Panc1 (cell line): ENCODE results near the gene AFF2.

Source experiments
- POLR2AphosphoS5 ChIP-seq: IDR thresholded peaks from 2 replicates; pipeline ENCODE4 v1.6.1; 2012; ENCODE audit warnings: mild to moderate bottlenecking, low read depth, low read length, moderate library complexity
- SIN3A ChIP-seq: IDR thresholded peaks from 2 replicates; pipeline ENCODE4 v1.6.1; 2012; ENCODE audit warnings: low read depth, mild to moderate bottlenecking, low read length, moderate library complexity, borderline replicate concordance; ENCODE audit not compliant: insufficient read depth
- TCF7L2 ChIP-seq: IDR thresholded peaks from 2 replicates; pipeline ENCODE4 v1.6.1; 2011; ENCODE audit warnings: mild to moderate bottlenecking, low read depth, low read length, inconsistent platforms
- TF ChIP-seq, protein P1 (sequence below): fragments of 450-650 bp; IDR thresholded peaks from 2 replicates; pipeline ENCODE4 v1.5.1; 2017; ENCODE audit warnings: mild to moderate bottlenecking
- TF ChIP-seq, protein P2 (sequence below), 2 experiments: IDR thresholded peaks; 2 replicates each; pipeline ENCODE4 v1.6.1; 2011 to 2012; ENCODE audit warnings: low read depth in 2 of 2, control low read depth in 1 of 2, low read length in 1 of 2, mild to moderate bottlenecking in 1 of 2, moderate library complexity in 1 of 2; ENCODE audit not compliant: insufficient read depth in 1 of 2

DNA sequence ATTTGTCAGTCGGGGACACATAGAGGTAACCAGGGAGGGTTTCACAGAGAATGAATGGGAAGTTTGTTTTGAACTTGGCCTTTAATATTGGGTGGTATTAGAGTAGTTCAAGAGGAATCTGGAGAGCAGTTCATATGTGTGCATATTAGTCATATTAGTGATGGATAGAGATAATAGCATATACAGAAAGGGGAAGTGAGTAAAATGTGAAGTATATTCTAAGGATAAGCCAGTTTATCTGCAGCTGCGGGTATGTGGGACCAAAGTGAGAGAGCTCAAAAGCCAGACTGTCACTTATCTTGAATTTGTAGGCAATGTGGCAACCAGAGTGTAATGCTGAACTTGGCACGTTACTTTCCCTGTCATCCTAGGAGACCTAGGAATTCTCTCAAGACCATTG lies 169.9 kb downstream of the AFF2 start:
- TF ChIP-seq POLR2AphosphoS5 (no peak), SIN3A (no peak), TCF7L2 (no peak)
- TF ChIP-seq, protein P1, sequence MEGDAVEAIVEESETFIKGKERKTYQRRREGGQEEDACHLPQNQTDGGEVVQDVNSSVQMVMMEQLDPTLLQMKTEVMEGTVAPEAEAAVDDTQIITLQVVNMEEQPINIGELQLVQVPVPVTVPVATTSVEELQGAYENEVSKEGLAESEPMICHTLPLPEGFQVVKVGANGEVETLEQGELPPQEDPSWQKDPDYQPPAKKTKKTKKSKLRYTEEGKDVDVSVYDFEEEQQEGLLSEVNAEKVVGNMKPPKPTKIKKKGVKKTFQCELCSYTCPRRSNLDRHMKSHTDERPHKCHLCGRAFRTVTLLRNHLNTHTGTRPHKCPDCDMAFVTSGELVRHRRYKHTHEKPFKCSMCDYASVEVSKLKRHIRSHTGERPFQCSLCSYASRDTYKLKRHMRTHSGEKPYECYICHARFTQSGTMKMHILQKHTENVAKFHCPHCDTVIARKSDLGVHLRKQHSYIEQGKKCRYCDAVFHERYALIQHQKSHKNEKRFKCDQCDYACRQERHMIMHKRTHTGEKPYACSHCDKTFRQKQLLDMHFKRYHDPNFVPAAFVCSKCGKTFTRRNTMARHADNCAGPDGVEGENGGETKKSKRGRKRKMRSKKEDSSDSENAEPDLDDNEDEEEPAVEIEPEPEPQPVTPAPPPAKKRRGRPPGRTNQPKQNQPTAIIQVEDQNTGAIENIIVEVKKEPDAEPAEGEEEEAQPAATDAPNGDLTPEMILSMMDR: no peak
- TF ChIP-seq, protein P2, sequence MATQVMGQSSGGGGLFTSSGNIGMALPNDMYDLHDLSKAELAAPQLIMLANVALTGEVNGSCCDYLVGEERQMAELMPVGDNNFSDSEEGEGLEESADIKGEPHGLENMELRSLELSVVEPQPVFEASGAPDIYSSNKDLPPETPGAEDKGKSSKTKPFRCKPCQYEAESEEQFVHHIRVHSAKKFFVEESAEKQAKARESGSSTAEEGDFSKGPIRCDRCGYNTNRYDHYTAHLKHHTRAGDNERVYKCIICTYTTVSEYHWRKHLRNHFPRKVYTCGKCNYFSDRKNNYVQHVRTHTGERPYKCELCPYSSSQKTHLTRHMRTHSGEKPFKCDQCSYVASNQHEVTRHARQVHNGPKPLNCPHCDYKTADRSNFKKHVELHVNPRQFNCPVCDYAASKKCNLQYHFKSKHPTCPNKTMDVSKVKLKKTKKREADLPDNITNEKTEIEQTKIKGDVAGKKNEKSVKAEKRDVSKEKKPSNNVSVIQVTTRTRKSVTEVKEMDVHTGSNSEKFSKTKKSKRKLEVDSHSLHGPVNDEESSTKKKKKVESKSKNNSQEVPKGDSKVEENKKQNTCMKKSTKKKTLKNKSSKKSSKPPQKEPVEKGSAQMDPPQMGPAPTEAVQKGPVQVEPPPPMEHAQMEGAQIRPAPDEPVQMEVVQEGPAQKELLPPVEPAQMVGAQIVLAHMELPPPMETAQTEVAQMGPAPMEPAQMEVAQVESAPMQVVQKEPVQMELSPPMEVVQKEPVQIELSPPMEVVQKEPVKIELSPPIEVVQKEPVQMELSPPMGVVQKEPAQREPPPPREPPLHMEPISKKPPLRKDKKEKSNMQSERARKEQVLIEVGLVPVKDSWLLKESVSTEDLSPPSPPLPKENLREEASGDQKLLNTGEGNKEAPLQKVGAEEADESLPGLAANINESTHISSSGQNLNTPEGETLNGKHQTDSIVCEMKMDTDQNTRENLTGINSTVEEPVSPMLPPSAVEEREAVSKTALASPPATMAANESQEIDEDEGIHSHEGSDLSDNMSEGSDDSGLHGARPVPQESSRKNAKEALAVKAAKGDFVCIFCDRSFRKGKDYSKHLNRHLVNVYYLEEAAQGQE (IDR thresholded peaks at IDR 0.05; ENCODE audit: insufficient read depth in 1 of 2, low read depth in 2 of 2, low read length in 1 of 2): no peak
